Mesothelial cell of epicardium (in vitro differentiated cells): Measurements from ENCODE around the gene RBPMS2. TPM values are rescaled to one million over a fixed set of nuclear protein-coding genes. Genes with fewer than 3 reads are reported as not detected.

Experiments
- DNase-seq, 2 experiments: peaks; one replicate each; pipeline ENCODE4 v3.0.0; 2021; ENCODE audit warnings: low spot score in 2 of 2; ENCODE audit not compliant: unreplicated experiment in 2 of 2
- H3K27ac Mint-ChIP-seq: 2 replicates; pipeline ENCODE4 v1.8.0; 2021; ENCODE audit warnings: mixed read lengths
- H3K27me3 Mint-ChIP-seq: 2 replicates; pipeline ENCODE4 v1.8.0; 2021; ENCODE audit warnings: low read depth, mixed read lengths
- H3K36me3 Mint-ChIP-seq: 2 replicates; pipeline ENCODE4 v1.8.0; 2021; ENCODE audit warnings: mixed read lengths
- H3K4me1 Mint-ChIP-seq: 2 replicates; pipeline ENCODE4 v1.8.0; 2021; ENCODE audit warnings: mixed read lengths
- H3K4me3 Mint-ChIP-seq: 2 replicates; pipeline ENCODE4 v1.8.0; 2021; ENCODE audit warnings: mild to moderate bottlenecking, moderate library complexity, mixed read lengths
- H3K9me3 Mint-ChIP-seq: 2 replicates; pipeline ENCODE4 v1.8.0; 2021; ENCODE audit warnings: mixed read lengths
- CTCF ChIP-seq: fragments of 200-600 bp; sonication (generic); IDR thresholded peaks from one replicate; pipeline ENCODE4 v1.5.0; 2021; ENCODE audit warnings: antibody characterized with exemption; ENCODE audit not compliant: unreplicated experiment
- total RNA-seq: library from RNA; stranded (reverse); gene quantifications from 3 replicates; pipeline ENCODE4 v1.2.1, GENCODE V29; 2021

RBPMS2 gene
- total RNA-seq, 1 donor from 2014 or later, result 17.8 TPM

- Mint-ChIP-seq H3K4me1 (no peaks in the 10 kb centered on the region), H3K27me3 (no peaks in the 10 kb centered on the region), H3K4me3 (no peak overlapping the region), H3K27ac (no peak overlapping the region), H3K9me3 (no peaks in the 10 kb centered on the region), H3K36me3 (no peaks in the 10 kb centered on the region)
- no peak for DNase-seq
- no peak for TF ChIP-seq CTCF
Measured at GRCh38 chr15:64763874-64764273, 11.5 kb downstream of the RBPMS2 start.

GRCh38 chr15:64763462-64763861 is 11.9 kb downstream of the RBPMS2 start:
- Mint-ChIP-seq H3K27me3 (no peaks in the 10 kb centered on the region), H3K9me3 (no peaks in the 10 kb centered on the region), H3K4me3 (no peak overlapping the region), H3K36me3 (no peaks in the 10 kb centered on the region), H3K27ac (no peak overlapping the region), H3K4me1 (no peaks in the 10 kb centered on the region)
- no peak for DNase-seq
- TF ChIP-seq CTCF, result no peak

- no peaks in the 10 kb centered on the region for H3K27me3 Mint-ChIP-seq
- no peak overlapping the region for H3K27ac Mint-ChIP-seq
- no peak for DNase-seq
- no peaks in the 10 kb centered on the region for H3K9me3 Mint-ChIP-seq
- H3K4me3 Mint-ChIP-seq, result no peak overlapping the region
- no peaks in the 10 kb centered on the region for H3K4me1 Mint-ChIP-seq
- no peak for TF ChIP-seq CTCF
- no peaks in the 10 kb centered on the region for H3K36me3 Mint-ChIP-seq
Measured at GRCh38 chr15:64763021-64763420, 12.4 kb downstream of the RBPMS2 start.

- Mint-ChIP-seq H3K9me3 (no peaks in the 10 kb centered on the region), H3K4me1 (no peaks in the 10 kb centered on the region), H3K27me3 (no peaks in the 10 kb centered on the region), H3K27ac (no peak overlapping the region), H3K36me3 (no peaks in the 10 kb centered on the region), H3K4me3 (no peak overlapping the region)
- no peak for DNase-seq
- TF ChIP-seq CTCF, result no peak
Measured at GRCh38 chr15:64762546-64762945, 12.8 kb downstream of the RBPMS2 start.

- H3K4me3 Mint-ChIP-seq, result no peak overlapping the region
- no peaks in the 10 kb centered on the region for H3K36me3 Mint-ChIP-seq
- DNase-seq, result no peak
- H3K4me1 Mint-ChIP-seq, result no peaks in the 10 kb centered on the region
- TF ChIP-seq CTCF, result no peak
- H3K27me3 Mint-ChIP-seq, result no peaks in the 10 kb centered on the region
- no peaks in the 10 kb centered on the region for H3K9me3 Mint-ChIP-seq
- no peak overlapping the region for H3K27ac Mint-ChIP-seq
Measured at GRCh38 chr15:64761156-64761555, 14.2 kb downstream of the RBPMS2 start.

- no peaks in the 10 kb centered on the region for H3K9me3 Mint-ChIP-seq
- no peaks in the 10 kb centered on the region for H3K4me1 Mint-ChIP-seq
- no peak overlapping the region for H3K4me3 Mint-ChIP-seq
- peaks cover 1% of the 10 kb centered on the region for H3K36me3 Mint-ChIP-seq
- TF ChIP-seq CTCF, result no peak
- DNase-seq, result no peak
- H3K27me3 Mint-ChIP-seq, result no peaks in the 10 kb centered on the region
- H3K27ac Mint-ChIP-seq, result no peak overlapping the region
Measured at GRCh38 chr15:64760056-64760455, 15.3 kb downstream of the RBPMS2 start.
